Measurements from ENCODE around the gene PRRT4. TPM values are rescaled to one million over a fixed set of nuclear protein-coding genes. Genes with fewer than 3 reads are reported as not detected.

The PRRT4 gene
- total RNA-seq, 6 experiments from 2014 or later, result not detected

DNA sequence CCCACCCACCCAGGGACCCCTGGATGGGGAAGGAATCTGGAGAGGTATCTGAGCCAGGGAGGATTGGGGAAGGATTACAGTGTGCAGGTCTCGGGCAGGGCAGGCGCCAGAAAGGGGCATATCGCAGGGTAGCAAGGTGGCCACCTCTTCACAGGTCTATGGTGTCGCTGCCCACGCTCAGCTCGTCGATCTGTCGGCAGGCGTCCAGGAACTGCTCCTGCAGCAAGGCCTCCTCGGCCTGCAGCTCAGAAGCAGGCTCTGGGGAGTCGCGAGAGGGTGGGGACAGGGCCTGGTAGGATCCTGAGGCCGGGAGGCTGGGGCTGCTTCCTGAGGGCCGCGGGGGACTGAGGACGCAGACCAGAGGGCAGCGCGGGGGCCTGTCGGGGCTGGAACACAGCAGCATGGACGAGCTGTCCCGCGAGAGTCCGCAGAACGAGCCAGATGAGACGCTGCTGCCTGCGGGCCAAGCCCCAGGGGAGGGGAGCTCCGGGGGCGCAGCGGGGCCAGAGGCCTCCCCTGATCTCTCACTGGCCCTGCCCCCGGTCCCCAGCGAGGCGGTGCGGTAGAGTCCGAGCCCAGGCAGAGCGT is 10.7 kb downstream of the PRRT4 start:
- Mint-ChIP-seq H3K27me3 (ENCODE audit: insufficient read depth) (peaks cover 46% of the 10 kb centered on the region), H3K27ac (no peak overlapping the region), H3K36me3 (ENCODE audit: low read depth) (no peaks in the 10 kb centered on the region), H3K4me3 (no peak overlapping the region), H3K9me3 (no peaks in the 10 kb centered on the region), H3K4me1 (ENCODE audit: low read depth) (no peaks in the 10 kb centered on the region)
- DNase-seq, result no peak
- TF ChIP-seq, protein P1, sequence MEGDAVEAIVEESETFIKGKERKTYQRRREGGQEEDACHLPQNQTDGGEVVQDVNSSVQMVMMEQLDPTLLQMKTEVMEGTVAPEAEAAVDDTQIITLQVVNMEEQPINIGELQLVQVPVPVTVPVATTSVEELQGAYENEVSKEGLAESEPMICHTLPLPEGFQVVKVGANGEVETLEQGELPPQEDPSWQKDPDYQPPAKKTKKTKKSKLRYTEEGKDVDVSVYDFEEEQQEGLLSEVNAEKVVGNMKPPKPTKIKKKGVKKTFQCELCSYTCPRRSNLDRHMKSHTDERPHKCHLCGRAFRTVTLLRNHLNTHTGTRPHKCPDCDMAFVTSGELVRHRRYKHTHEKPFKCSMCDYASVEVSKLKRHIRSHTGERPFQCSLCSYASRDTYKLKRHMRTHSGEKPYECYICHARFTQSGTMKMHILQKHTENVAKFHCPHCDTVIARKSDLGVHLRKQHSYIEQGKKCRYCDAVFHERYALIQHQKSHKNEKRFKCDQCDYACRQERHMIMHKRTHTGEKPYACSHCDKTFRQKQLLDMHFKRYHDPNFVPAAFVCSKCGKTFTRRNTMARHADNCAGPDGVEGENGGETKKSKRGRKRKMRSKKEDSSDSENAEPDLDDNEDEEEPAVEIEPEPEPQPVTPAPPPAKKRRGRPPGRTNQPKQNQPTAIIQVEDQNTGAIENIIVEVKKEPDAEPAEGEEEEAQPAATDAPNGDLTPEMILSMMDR (IDR thresholded peaks at IDR 0.05), result no peak

DNA sequence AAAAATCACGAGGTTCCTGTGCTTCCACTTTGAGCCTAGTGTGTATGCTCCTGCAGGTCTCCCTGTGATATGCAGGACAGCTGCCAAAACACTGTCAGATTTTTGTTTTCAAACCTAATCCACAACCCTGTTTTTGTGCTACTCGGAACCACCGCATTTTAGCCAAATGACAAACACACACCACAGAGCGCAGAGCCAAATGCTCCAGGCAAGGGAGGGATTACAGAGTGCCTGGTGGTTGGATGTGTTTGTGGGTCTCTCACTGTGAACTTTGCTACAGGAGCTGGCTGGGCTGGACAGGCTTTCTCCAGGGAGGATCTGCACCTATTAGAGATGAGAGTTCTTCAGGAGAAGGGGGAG is 12.0 kb downstream of the PRRT4 start:
- Mint-ChIP-seq H3K27me3 (ENCODE audit: insufficient read depth) (peaks cover 34% of the 10 kb centered on the region), H3K4me3 (no peak overlapping the region), H3K27ac (no peak overlapping the region), H3K9me3 (no peaks in the 10 kb centered on the region), H3K36me3 (ENCODE audit: low read depth) (no peaks in the 10 kb centered on the region), H3K4me1 (ENCODE audit: low read depth) (no peaks in the 10 kb centered on the region)
- TF ChIP-seq, protein P1 (IDR thresholded peaks at IDR 0.05), result no peak
- DNase-seq, result no peak

DNA sequence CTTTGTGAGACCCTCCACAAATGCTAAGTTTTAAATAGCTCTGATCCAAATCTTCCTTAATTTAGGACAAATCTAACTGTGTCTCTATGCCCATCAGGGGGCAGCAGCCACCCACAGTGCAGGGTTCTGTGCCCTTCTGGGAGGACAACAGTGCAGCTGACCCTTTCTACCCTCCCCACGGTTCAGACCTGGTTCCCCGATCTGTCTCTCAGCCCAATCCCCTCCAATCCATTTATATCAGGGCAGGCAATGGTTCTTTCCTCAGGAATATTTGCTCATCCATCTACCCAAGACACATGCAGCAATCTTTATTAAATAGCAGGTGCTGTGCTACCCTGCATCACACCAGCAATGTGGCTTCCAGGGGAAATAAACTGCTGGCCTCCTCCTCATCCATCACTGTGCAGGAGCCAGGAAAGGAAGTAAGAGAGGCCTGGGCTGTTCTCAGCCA is 13.8 kb downstream of the PRRT4 start:
- Mint-ChIP-seq H3K36me3 (ENCODE audit: low read depth) (peaks cover 3% of the 10 kb centered on the region; the same call in 1 of the 2 replicates), H3K4me1 (ENCODE audit: low read depth) (peaks cover 5% of the 10 kb centered on the region), H3K27me3 (ENCODE audit: insufficient read depth) (peaks cover 20% of the 10 kb centered on the region), H3K9me3 (no peaks in the 10 kb centered on the region), H3K4me3 (no peak overlapping the region), H3K27ac (no peak overlapping the region)
- TF ChIP-seq, protein P1 (IDR thresholded peaks at IDR 0.05), result peak; percentile 81
- peak; percentile 18 for DNase-seq

DNA sequence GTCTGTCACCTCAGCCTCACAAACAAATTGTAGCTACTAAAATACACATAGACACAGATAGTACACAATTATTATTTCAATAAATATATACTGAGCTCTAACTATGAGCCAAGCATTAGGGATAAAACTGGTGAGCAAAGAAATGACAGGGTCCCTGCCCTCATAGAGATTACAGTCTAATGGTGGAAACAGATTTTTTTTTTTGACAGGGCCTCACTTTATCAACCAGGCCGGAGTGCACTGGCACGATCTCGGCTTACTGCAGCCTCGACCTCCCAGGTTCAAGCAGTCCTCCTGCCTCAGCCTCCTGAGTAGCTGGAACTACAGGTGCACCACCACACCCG is 17.1 kb downstream of the PRRT4 start:
- peak overlapping the region; percentile 97; the same call in 1 of the 2 replicates for H3K4me3 Mint-ChIP-seq
- peaks cover 16% of the 10 kb centered on the region for H3K27me3 Mint-ChIP-seq (ENCODE audit: insufficient read depth)
- H3K9me3 Mint-ChIP-seq, result no peaks in the 10 kb centered on the region

DNA sequence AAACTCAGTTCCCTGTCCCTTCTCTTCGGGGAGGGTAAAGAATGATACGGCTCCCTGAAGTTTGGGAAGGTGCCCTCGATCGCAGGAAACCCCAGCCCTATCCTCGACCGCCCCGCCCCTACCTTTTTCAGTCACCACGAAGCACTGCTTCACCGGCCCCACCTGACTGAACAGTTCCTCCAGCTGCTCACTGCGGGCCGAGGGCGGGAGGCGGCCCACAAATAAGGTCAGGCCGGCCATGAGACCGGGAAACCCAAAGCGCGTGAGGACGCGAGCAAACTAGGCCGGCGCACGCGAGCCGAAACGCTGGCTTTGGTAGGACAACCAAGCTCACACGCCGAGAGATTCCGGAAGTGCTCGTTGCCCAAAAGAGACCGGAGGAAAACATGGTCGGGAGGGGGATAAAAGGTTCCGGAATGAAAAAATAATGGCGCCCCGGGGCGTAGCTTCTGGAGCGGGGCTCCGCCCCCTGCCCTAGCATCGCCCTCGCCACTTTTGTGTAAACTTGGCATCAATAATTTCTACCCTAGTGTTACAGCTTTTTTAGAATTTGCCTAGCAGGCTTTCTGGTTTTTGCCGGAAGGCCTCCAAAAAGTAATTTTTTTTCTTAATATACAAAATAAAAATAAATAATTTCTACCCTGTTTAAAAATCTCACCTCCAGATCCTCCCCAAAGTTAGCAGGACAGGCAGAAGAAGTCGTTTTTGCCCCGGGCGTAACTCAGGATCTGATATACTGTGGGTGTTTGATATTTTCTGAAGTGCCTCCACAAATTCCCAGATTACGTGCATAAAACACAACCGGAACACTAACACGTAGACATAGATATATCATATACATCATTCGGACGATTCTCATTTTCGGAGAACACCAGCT is 17.7 kb downstream of the PRRT4 start, which contains the start of gene RBM28:
Gene RBM28, minus strand, starts transcription at position 355 of the 877 bp plus-strand sequence. Its CDS starts 115 bp downstream, at position 240.
- Mint-ChIP-seq H3K36me3 (ENCODE audit: low read depth) (peaks cover 6% of the 10 kb centered on the region; the same call in 1 of the 2 replicates), H3K9me3 (no peaks in the 10 kb centered on the region), H3K27ac (peak within 1 kb of the TSS; percentile 97), H3K27me3 (ENCODE audit: insufficient read depth) (peaks cover 11% of the 10 kb centered on the region), H3K4me3 (peak within 1 kb of the TSS; percentile 97), H3K4me1 (ENCODE audit: low read depth) (peaks cover 26% of the 10 kb centered on the region)
- DNase-seq, result peak; percentile 88
- TF ChIP-seq, protein P1 (IDR thresholded peaks at IDR 0.05), result no peak

More for the DNA sequence above, 17.1 kb downstream of the PRRT4 start:
- TF ChIP-seq, protein P1 (IDR thresholded peaks at IDR 0.05), result no peak
- peaks cover 26% of the 10 kb centered on the region for H3K4me1 Mint-ChIP-seq (ENCODE audit: low read depth)
- H3K36me3 Mint-ChIP-seq (ENCODE audit: low read depth), result peaks cover 6% of the 10 kb centered on the region; the same call in 1 of the 2 replicates
- no peak overlapping the region for H3K27ac Mint-ChIP-seq
- no peak for DNase-seq
